Measurements from ENCODE around the gene MSL2.
"Not testable (repeated sequence)": the region's sequence is repeated elsewhere in the genome, so short reads cannot be mapped to it uniquely, and the experiment has no call there.

MSL2 gene

GRCh38 chr3:136196064-136196400, at the start of gene MSL2:
TSS of gene MSL2 (minus strand) at chr3:136196335. CDS start at chr3:136195113, 1,222 bp downstream.
- no peak for DNase-seq (ENCODE audit: low read depth)
- Histone ChIP-seq H3K9ac (ENCODE audit: low read length) (peak within 1 kb of the TSS; percentile 95), H3K4me3 (ENCODE audit: low read length) (peak within 1 kb of the TSS; percentile 92), H3K9me3 (ENCODE audit: control insufficient read depth, low read length) (no peaks in the 10 kb centered on the region), H3K36me3 (ENCODE audit: control insufficient read depth, insufficient read depth, low read length, severe bottlenecking) (no peaks in the 10 kb centered on the region), H3K4me1 (ENCODE audit: control insufficient read depth, insufficient read depth, low read length) (peaks cover 31% of the 10 kb centered on the region), H3K27me3 (replicated peaks; ENCODE audit: control insufficient read depth, insufficient read depth, low read length) (no peaks in the 10 kb centered on the region)

GRCh38 chr3:136245691-136246090, 49.6 kb upstream of the MSL2 start:
- Histone ChIP-seq H3K4me3 (ENCODE audit: low read length) (no peak overlapping the region), H3K9me3 (ENCODE audit: control insufficient read depth, low read length) (no peaks in the 10 kb centered on the region), H3K4me1 (ENCODE audit: control insufficient read depth, insufficient read depth, low read length) (peaks cover 2% of the 10 kb centered on the region), H3K27me3 (replicated peaks; ENCODE audit: control insufficient read depth, insufficient read depth, low read length) (peaks cover 4% of the 10 kb centered on the region), H3K9ac (ENCODE audit: low read length) (no peak overlapping the region), H3K36me3 (ENCODE audit: control insufficient read depth, insufficient read depth, low read length, severe bottlenecking) (no peaks in the 10 kb centered on the region)
- no peak for DNase-seq (ENCODE audit: low read depth)

GRCh38 chr3:136239094-136239493, 43.0 kb upstream of the MSL2 start:
- H3K27me3 ChIP-seq (replicated peaks; ENCODE audit: control insufficient read depth, insufficient read depth, low read length), result peaks cover 13% of the 10 kb centered on the region
- H3K4me3 ChIP-seq (ENCODE audit: low read length), result no peak overlapping the region
- H3K9ac ChIP-seq (ENCODE audit: low read length), result no peak overlapping the region
- no peaks in the 10 kb centered on the region for H3K4me1 ChIP-seq (ENCODE audit: control insufficient read depth, insufficient read depth, low read length)
- H3K36me3 ChIP-seq (ENCODE audit: control insufficient read depth, insufficient read depth, low read length, severe bottlenecking), result no peaks in the 10 kb centered on the region
- H3K9me3 ChIP-seq (ENCODE audit: control insufficient read depth, low read length), result no peaks in the 10 kb centered on the region
- peak; percentile 2 for DNase-seq (ENCODE audit: low read depth)

GRCh38 chr3:136237961-136238649, 42.0 kb upstream of the MSL2 start:
- no peak overlapping the region for H3K9ac ChIP-seq (ENCODE audit: low read length)
- H3K27me3 ChIP-seq (replicated peaks; ENCODE audit: control insufficient read depth, insufficient read depth, low read length), result peaks cover 13% of the 10 kb centered on the region
- no peaks in the 10 kb centered on the region for H3K4me1 ChIP-seq (ENCODE audit: control insufficient read depth, insufficient read depth, low read length)

GRCh38 chr3:136237103-136237502, 41.0 kb upstream of the MSL2 start:
- Histone ChIP-seq H3K27me3 (replicated peaks; ENCODE audit: control insufficient read depth, insufficient read depth, low read length) (peaks cover 13% of the 10 kb centered on the region), H3K9me3 (ENCODE audit: control insufficient read depth, low read length) (no peaks in the 10 kb centered on the region), H3K9ac (ENCODE audit: low read length) (no peak overlapping the region), H3K4me3 (ENCODE audit: low read length) (no peak overlapping the region), H3K4me1 (ENCODE audit: control insufficient read depth, insufficient read depth, low read length) (no peaks in the 10 kb centered on the region), H3K36me3 (ENCODE audit: control insufficient read depth, insufficient read depth, low read length, severe bottlenecking) (no peaks in the 10 kb centered on the region)
- no peak for DNase-seq (ENCODE audit: low read depth)

More at GRCh38 chr3:136237961-136238649, 42.0 kb upstream of the MSL2 start:
- no peak for DNase-seq (ENCODE audit: low read depth)
- no peak overlapping the region for H3K4me3 ChIP-seq (ENCODE audit: low read length)
- H3K36me3 ChIP-seq (ENCODE audit: control insufficient read depth, insufficient read depth, low read length, severe bottlenecking), result no peaks in the 10 kb centered on the region
- no peaks in the 10 kb centered on the region for H3K9me3 ChIP-seq (ENCODE audit: control insufficient read depth, low read length)

GRCh38 chr3:136236109-136236508, 40.0 kb upstream of the MSL2 start:
- Histone ChIP-seq H3K36me3 (ENCODE audit: control insufficient read depth, insufficient read depth, low read length, severe bottlenecking) (no peaks in the 10 kb centered on the region), H3K9ac (ENCODE audit: low read length) (no peak overlapping the region), H3K27me3 (replicated peaks; ENCODE audit: control insufficient read depth, insufficient read depth, low read length) (peaks cover 9% of the 10 kb centered on the region), H3K4me1 (ENCODE audit: control insufficient read depth, insufficient read depth, low read length) (no peaks in the 10 kb centered on the region), H3K9me3 (ENCODE audit: control insufficient read depth, low read length) (no peaks in the 10 kb centered on the region), H3K4me3 (ENCODE audit: low read length) (no peak overlapping the region)
- no peak for DNase-seq (ENCODE audit: low read depth)

GRCh38 chr3:136235545-136235944, 39.4 kb upstream of the MSL2 start:
- H3K27me3 ChIP-seq (replicated peaks; ENCODE audit: control insufficient read depth, insufficient read depth, low read length), result peaks cover 9% of the 10 kb centered on the region
- no peak overlapping the region for H3K9ac ChIP-seq (ENCODE audit: low read length)
- H3K4me3 ChIP-seq (ENCODE audit: low read length), result no peak overlapping the region
- no peak for DNase-seq (ENCODE audit: low read depth)
- no peaks in the 10 kb centered on the region for H3K36me3 ChIP-seq (ENCODE audit: control insufficient read depth, insufficient read depth, low read length, severe bottlenecking)
- no peaks in the 10 kb centered on the region for H3K9me3 ChIP-seq (ENCODE audit: control insufficient read depth, low read length)
- no peaks in the 10 kb centered on the region for H3K4me1 ChIP-seq (ENCODE audit: control insufficient read depth, insufficient read depth, low read length)

GRCh38 chr3:136232413-136232812, 36.3 kb upstream of the MSL2 start:
- Histone ChIP-seq H3K9ac (ENCODE audit: low read length) (no peak overlapping the region), H3K27me3 (replicated peaks; ENCODE audit: control insufficient read depth, insufficient read depth, low read length) (peaks cover 6% of the 10 kb centered on the region), H3K9me3 (ENCODE audit: control insufficient read depth, low read length) (no peaks in the 10 kb centered on the region), H3K4me1 (ENCODE audit: control insufficient read depth, insufficient read depth, low read length) (no peaks in the 10 kb centered on the region), H3K36me3 (ENCODE audit: control insufficient read depth, insufficient read depth, low read length, severe bottlenecking) (no peaks in the 10 kb centered on the region), H3K4me3 (ENCODE audit: low read length) (no peak overlapping the region)
- DNase-seq (ENCODE audit: low read depth), result no peak

GRCh38 chr3:136222746-136223145, 26.6 kb upstream of the MSL2 start:
- H3K9ac ChIP-seq (ENCODE audit: low read length); H3K4me1 ChIP-seq (ENCODE audit: control insufficient read depth, insufficient read depth, low read length); H3K36me3 ChIP-seq (ENCODE audit: control insufficient read depth, insufficient read depth, low read length, severe bottlenecking); H3K4me3 ChIP-seq (ENCODE audit: low read length); H3K27me3 ChIP-seq (replicated peaks; ENCODE audit: control insufficient read depth, insufficient read depth, low read length): not testable (repeated sequence)
- DNase-seq (ENCODE audit: low read depth), result peak; percentile 9
- peaks cover 12% of the 10 kb centered on the region for H3K9me3 ChIP-seq (ENCODE audit: control insufficient read depth, low read length)

GRCh38 chr3:136211547-136211946, 15.4 kb upstream of the MSL2 start:
- H3K9ac ChIP-seq (ENCODE audit: low read length), result no peak overlapping the region
- H3K36me3 ChIP-seq (ENCODE audit: control insufficient read depth, insufficient read depth, low read length, severe bottlenecking), result no peaks in the 10 kb centered on the region
- no peak for DNase-seq (ENCODE audit: low read depth)
- H3K4me1 ChIP-seq (ENCODE audit: control insufficient read depth, insufficient read depth, low read length), result no peaks in the 10 kb centered on the region
- no peaks in the 10 kb centered on the region for H3K9me3 ChIP-seq (ENCODE audit: control insufficient read depth, low read length)
- H3K4me3 ChIP-seq (ENCODE audit: low read length), result no peak overlapping the region
- H3K27me3 ChIP-seq (replicated peaks; ENCODE audit: control insufficient read depth, insufficient read depth, low read length), result no peaks in the 10 kb centered on the region

GRCh38 chr3:136209921-136210320, 13.8 kb upstream of the MSL2 start:
- Histone ChIP-seq H3K4me1 (ENCODE audit: control insufficient read depth, insufficient read depth, low read length) (no peaks in the 10 kb centered on the region), H3K27me3 (replicated peaks; ENCODE audit: control insufficient read depth, insufficient read depth, low read length) (no peaks in the 10 kb centered on the region), H3K9me3 (ENCODE audit: control insufficient read depth, low read length) (no peaks in the 10 kb centered on the region), H3K9ac (ENCODE audit: low read length) (no peak overlapping the region), H3K36me3 (ENCODE audit: control insufficient read depth, insufficient read depth, low read length, severe bottlenecking) (no peaks in the 10 kb centered on the region), H3K4me3 (ENCODE audit: low read length) (no peak overlapping the region)
- no peak for DNase-seq (ENCODE audit: low read depth)

- H3K9me3 ChIP-seq (ENCODE audit: control insufficient read depth, low read length), result no peaks in the 10 kb centered on the region
These were observed 11.5 kb upstream of the MSL2 start for GRCh38 chr3:136207489-136208115.

More at GRCh38 chr3:136207489-136208115, 11.5 kb upstream of the MSL2 start:
- H3K4me1 ChIP-seq (ENCODE audit: control insufficient read depth, insufficient read depth, low read length), result no peaks in the 10 kb centered on the region
- no peaks in the 10 kb centered on the region for H3K27me3 ChIP-seq (replicated peaks; ENCODE audit: control insufficient read depth, insufficient read depth, low read length)
- no peak for DNase-seq (ENCODE audit: low read depth)
- no peak overlapping the region for H3K4me3 ChIP-seq (ENCODE audit: low read length)
- no peaks in the 10 kb centered on the region for H3K36me3 ChIP-seq (ENCODE audit: control insufficient read depth, insufficient read depth, low read length, severe bottlenecking)
- no peak overlapping the region for H3K9ac ChIP-seq (ENCODE audit: low read length)

Data from adipocyte (in vitro differentiated cells).